ENCODE data around the gene CYP46A1. TPM values are rescaled to one million over a fixed set of nuclear protein-coding genes. Genes with fewer than 3 reads are reported as not detected.

Gene CYP46A1
- total and polyA plus RNA-seq, 2 donors (not counting 1 experiment from before 2014, with no cell fraction given), result 0.27 to 0.28 TPM

DNA sequence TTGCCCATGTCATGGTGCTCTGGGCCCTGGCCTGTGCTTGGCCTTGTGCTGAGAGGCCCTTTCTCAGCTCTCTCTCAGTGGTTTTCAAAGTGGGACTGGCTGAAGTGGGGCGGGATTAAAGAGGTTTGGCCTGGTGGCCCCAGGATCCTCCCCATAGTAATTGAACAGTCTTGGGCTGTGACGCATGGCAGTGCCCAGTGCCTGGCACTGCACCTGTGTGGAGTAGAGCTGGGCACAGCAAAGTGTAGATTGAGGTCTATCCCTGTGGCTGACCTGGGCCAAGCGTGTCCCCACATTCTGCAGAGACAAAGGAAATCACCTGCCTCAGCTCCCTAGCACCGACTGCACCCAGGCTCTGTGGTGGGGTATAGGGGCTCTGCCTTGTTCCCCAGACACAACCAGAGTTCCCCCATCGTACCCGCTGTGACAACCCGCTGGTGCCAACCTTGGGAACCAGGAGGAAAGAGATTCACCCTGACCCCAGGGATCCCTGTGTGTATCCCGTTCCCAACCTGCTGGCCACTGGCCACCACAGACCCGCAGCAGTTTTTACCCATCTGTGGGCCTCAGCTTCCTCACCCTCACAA is 9.9 kb upstream of the CYP46A1 start:
- WGBS (ENCODE audit: insufficient coverage), result 96% methylated on average over 7 of the region's 9 CpGs
- H3K9me3 Mint-ChIP-seq (ENCODE audit: insufficient read depth), result no peaks in the 10 kb centered on the region
- intact Hi-C loops (cut with micrococcal nuclease), result no loop called here

DNA sequence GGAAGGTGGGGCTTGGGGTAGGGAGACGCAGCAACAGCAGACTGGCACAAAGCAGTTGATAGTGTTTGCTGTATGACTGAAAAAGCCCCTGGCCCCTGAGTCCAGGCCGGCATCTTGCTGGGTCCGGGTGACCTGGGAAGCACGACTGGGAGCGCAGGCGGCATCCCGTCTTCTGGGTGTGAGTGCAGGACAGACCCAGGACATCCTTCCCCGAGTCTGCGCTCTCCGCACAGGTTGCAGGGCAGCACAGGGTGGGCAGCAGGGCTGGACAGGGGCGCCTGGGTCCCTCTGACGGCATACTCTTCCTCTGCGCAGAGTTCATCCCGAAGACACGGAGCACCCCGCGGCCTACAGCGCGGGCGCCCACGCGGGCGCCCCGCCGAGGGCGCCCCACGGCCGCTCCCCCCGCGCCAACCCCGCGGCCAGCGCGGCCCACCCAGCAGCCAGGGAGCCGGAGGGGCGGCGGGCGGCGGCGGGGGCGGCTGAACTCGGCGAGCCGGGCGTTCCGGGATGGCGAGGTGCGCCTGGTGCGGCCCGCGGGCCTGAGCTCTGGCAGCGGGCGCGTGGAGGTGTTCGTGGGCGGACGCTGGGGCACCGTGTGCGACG is 9.2 kb upstream of the CYP46A1 start:
- ChIA-PET CTCF (no interaction called here), POLR2A (no interaction called here)
- Histone ChIP-seq H3K9ac (ENCODE audit: low read length) (no peak overlapping the region), H3K4me2 (replicated peaks; ENCODE audit: low read depth, low read length, poor library complexity, severe bottlenecking) (no peak overlapping the region), H3K27ac (ENCODE audit: low read length in 2 of 2) (no peak overlapping the region), H3K9me3 (ENCODE audit: control extremely low read depth in 1 of 3, control insufficient read depth in 2 of 3, insufficient read depth in 1 of 3, low read length in 2 of 3) (peaks cover 0 to 27% (median 2%) of the 10 kb centered on the region in 3 donors), H3K79me2 (ENCODE audit: control insufficient read depth, insufficient read depth, low read length) (no peaks in the 10 kb centered on the region), H4K20me1 (ENCODE audit: control insufficient read depth, insufficient read depth, low read length, poor library complexity, severe bottlenecking) (no peaks in the 10 kb centered on the region), H3K36me3 (replicated peaks in 1 of 2; ENCODE audit: control extremely low read depth in 1 of 2, control insufficient read depth in 1 of 2, extremely low read depth in 1 of 2, insufficient read depth in 2 of 2, low read length in 1 of 2) (no peaks in the 10 kb centered on the region), H2AFZ (ENCODE audit: insufficient read depth, low read depth, low read length, poor library complexity, severe bottlenecking) (no peak overlapping the region), H3K4me3 (ENCODE audit: control extremely low read depth in 1 of 5, extremely low read depth in 1 of 5, insufficient read depth in 1 of 5, low read depth in 2 of 5, low read length in 4 of 5) (no peak overlapping the region), H3K4me1 (ENCODE audit: control insufficient read depth in 2 of 2, insufficient read depth in 2 of 2, low read length in 2 of 2) (peaks cover 0 to 6% of the 10 kb centered on the region in 2 donors), H3K27me3 (replicated peaks in 1 of 4; ENCODE audit: control extremely low read depth in 1 of 4, control insufficient read depth in 3 of 4, insufficient read depth in 4 of 4, low read length in 3 of 4) (peaks cover 0 to 30% (median 1%) of the 10 kb centered on the region in 4 experiments)
- intact Hi-C loops (cut with micrococcal nuclease), result no loop called here
- ATAC-seq (ENCODE audit: low read depth), result no peak
- H3K9me3 Mint-ChIP-seq (ENCODE audit: insufficient read depth), result no peaks in the 10 kb centered on the region
- no peak for DNase-seq
- no peak overlapping the region for H3K27ac Mint-ChIP-seq
- H3K27me3 Mint-ChIP-seq, result peaks cover 13% of the 10 kb centered on the region
- H3K4me3 Mint-ChIP-seq, result no peak overlapping the region
- no peak for TF ChIP-seq EZH2 (IDR thresholded peaks at IDR 0.05; ENCODE audit: borderline replicate concordance, insufficient read depth, low read depth, low read length, poor library complexity, severe bottlenecking)
- TF ChIP-seq, protein P1, sequence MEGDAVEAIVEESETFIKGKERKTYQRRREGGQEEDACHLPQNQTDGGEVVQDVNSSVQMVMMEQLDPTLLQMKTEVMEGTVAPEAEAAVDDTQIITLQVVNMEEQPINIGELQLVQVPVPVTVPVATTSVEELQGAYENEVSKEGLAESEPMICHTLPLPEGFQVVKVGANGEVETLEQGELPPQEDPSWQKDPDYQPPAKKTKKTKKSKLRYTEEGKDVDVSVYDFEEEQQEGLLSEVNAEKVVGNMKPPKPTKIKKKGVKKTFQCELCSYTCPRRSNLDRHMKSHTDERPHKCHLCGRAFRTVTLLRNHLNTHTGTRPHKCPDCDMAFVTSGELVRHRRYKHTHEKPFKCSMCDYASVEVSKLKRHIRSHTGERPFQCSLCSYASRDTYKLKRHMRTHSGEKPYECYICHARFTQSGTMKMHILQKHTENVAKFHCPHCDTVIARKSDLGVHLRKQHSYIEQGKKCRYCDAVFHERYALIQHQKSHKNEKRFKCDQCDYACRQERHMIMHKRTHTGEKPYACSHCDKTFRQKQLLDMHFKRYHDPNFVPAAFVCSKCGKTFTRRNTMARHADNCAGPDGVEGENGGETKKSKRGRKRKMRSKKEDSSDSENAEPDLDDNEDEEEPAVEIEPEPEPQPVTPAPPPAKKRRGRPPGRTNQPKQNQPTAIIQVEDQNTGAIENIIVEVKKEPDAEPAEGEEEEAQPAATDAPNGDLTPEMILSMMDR (IDR thresholded peaks at IDR 0.05), result no peak
- 53% methylated on average over 59 of the region's 60 CpGs for WGBS (ENCODE audit: insufficient coverage)
- H3K4me1 Mint-ChIP-seq, result peaks cover 9% of the 10 kb centered on the region

More for the DNA sequence above, 9.9 kb upstream of the CYP46A1 start:
- peaks cover 0 to 24% (median 2%) of the 10 kb centered on the region in 3 donors for H3K9me3 ChIP-seq (ENCODE audit: control extremely low read depth in 1 of 3, control insufficient read depth in 2 of 3, insufficient read depth in 1 of 3, low read length in 2 of 3)
- no peak for DNase-seq
- H3K4me3 Mint-ChIP-seq, result no peak overlapping the region
- TF ChIP-seq, protein P1 (IDR thresholded peaks at IDR 0.05), result no peak
- no peak for TF ChIP-seq EZH2 (IDR thresholded peaks at IDR 0.05; ENCODE audit: borderline replicate concordance, insufficient read depth, low read depth, low read length, poor library complexity, severe bottlenecking)
- H3K4me1 ChIP-seq (ENCODE audit: control insufficient read depth in 2 of 2, insufficient read depth in 2 of 2, low read length in 2 of 2), result peaks cover 0 to 6% of the 10 kb centered on the region in 2 donors
- no peaks in the 10 kb centered on the region for H4K20me1 ChIP-seq (ENCODE audit: control insufficient read depth, insufficient read depth, low read length, poor library complexity, severe bottlenecking)
- ATAC-seq (ENCODE audit: low read depth), result no peak
- no peaks in the 10 kb centered on the region for H3K79me2 ChIP-seq (ENCODE audit: control insufficient read depth, insufficient read depth, low read length)
- H2AFZ ChIP-seq (ENCODE audit: insufficient read depth, low read depth, low read length, poor library complexity, severe bottlenecking), result no peak overlapping the region
- H3K36me3 ChIP-seq (replicated peaks in 1 of 2; ENCODE audit: control extremely low read depth in 1 of 2, control insufficient read depth in 1 of 2, extremely low read depth in 1 of 2, insufficient read depth in 2 of 2, low read length in 1 of 2), result no peaks in the 10 kb centered on the region
- ChIA-PET POLR2A (no interaction called here), CTCF (no interaction called here)
- no peak overlapping the region for H3K27ac ChIP-seq (ENCODE audit: low read length in 2 of 2)
- peaks cover 15% of the 10 kb centered on the region for H3K27me3 Mint-ChIP-seq
- H3K4me1 Mint-ChIP-seq, result peaks cover 9% of the 10 kb centered on the region
- H3K9ac ChIP-seq (ENCODE audit: low read length), result no peak overlapping the region
- H3K27me3 ChIP-seq (replicated peaks in 1 of 4; ENCODE audit: control extremely low read depth in 1 of 4, control insufficient read depth in 3 of 4, insufficient read depth in 4 of 4, low read length in 3 of 4), result peaks cover 0 to 28% (median 1%) of the 10 kb centered on the region in 4 experiments
- no peak overlapping the region for H3K4me2 ChIP-seq (replicated peaks; ENCODE audit: low read depth, low read length, poor library complexity, severe bottlenecking)
- H3K4me3 ChIP-seq (ENCODE audit: control extremely low read depth in 1 of 5, extremely low read depth in 1 of 5, insufficient read depth in 1 of 5, low read depth in 2 of 5, low read length in 4 of 5), result no peak overlapping the region
- H3K27ac Mint-ChIP-seq, result no peak overlapping the region

Measured in B cell (primary cell).